Activated naive CD8-positive, alpha-beta T cell treated with anti-CD3 and anti-CD28 coated beads, Interleukin-2, amount 10 ng/mL, durations not matched to agents 7 days and 5 days (primary cell): Measurements from ENCODE around the gene NUDT6. TPM values are rescaled to one million over a fixed set of nuclear protein-coding genes. Genes with fewer than 3 reads are reported as not detected.
"Not testable (repeated sequence)": the region's sequence is repeated elsewhere in the genome, so short reads cannot be mapped to it uniquely, and the experiment has no call there.

Experiments
- ATAC-seq: fragments of 150-1000 bp; cut with Tn5 transposase; one replicate; pipeline ENCODE4 v1.10.0; 2021; ENCODE audit warnings: low read depth, moderate library complexity
- POLR2A ChIA-PET: fragments of 350-600 bp; sonication (Branson Sonifier 250); formaldehyde crosslinking; loops from one replicate; lab custom pipeline; 2021; ENCODE audit warnings: antibody characterized with exemption; lab: Charles Lee
- DNase-seq: peaks from one replicate; pipeline ENCODE4 v3.0.0; 2021
- H3K27ac Mint-ChIP-seq: one replicate; pipeline ENCODE4 v1.8.0; 2022; ENCODE audit warnings: mild to moderate bottlenecking, mixed read lengths
- H3K27me3 Mint-ChIP-seq: one replicate; pipeline ENCODE4 v1.8.0; 2022; ENCODE audit warnings: mild to moderate bottlenecking, moderate library complexity, mixed read lengths
- H3K36me3 Mint-ChIP-seq: one replicate; pipeline ENCODE4 v1.8.0; 2021; ENCODE audit warnings: mild to moderate bottlenecking, mixed read lengths
- H3K4me1 Mint-ChIP-seq: one replicate; pipeline ENCODE4 v1.8.0; 2021; ENCODE audit warnings: mixed read lengths
- H3K4me3 Mint-ChIP-seq: one replicate; pipeline ENCODE4 v1.8.0; 2022; ENCODE audit warnings: mild to moderate bottlenecking, moderate library complexity, mixed read lengths
- H3K9me3 Mint-ChIP-seq: one replicate; pipeline ENCODE4 v1.8.0; 2021; ENCODE audit warnings: mixed read lengths
- total RNA-seq, 2 experiments: library from RNA; stranded (reverse); gene quantifications; one replicate each; pipeline ENCODE4 v1.2.3, GENCODE V29; 2021

The NUDT6 gene
- total RNA-seq, 2 experiments from 2014 or later: 9.6 to 13.3 TPM

DNA sequence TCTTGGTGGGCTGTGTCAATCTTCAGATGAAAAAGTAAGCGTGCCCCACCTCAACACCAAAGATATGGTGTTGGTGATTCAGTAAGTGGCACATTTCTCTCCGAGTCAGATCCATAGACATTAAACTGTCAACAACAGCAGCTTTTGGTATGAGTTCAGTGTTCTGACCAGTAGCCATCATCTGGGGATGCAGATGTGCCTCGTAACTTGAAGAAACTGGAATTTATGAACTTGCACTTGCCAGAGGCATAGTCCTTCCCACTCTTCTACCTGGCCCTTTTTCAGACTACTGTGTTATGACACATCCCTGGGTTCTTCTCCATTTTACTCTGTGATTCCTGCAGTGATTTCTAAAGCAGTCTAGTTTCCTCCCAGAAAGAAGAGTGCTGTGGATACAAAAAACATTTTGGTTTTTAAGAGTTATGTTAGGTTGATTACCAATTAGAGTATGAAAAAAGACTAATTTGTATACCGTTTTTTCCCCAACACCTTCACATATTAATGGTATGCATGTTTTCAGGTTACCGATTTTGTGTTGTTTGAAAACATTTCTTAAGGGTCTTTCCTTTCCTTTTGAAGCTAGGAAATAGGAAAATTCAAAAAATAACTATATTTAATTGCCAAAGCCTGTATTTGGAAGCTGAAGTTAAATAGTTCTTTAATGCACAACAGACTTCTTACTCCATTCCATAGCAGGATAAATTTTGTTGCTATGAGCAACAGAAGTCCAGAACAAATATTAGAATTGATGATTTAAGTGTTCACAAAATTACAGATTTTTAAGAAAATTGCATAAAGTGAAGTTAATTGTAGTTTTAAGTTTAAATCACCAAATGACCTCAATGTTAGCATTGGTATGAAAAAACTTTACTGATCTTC lies 39.3 kb downstream of the NUDT6 start:
- peaks cover 12% of the 10 kb centered on the region for H3K36me3 Mint-ChIP-seq
- no peak overlapping the region for H3K27ac Mint-ChIP-seq
- ATAC-seq (no peak), DNase-seq (no peak)
- peaks cover 14% of the 10 kb centered on the region for H3K9me3 Mint-ChIP-seq
- POLR2A ChIA-PET: no interaction called here
- H3K4me1 Mint-ChIP-seq: no peaks in the 10 kb centered on the region
- H3K4me3 Mint-ChIP-seq: no peak overlapping the region
- H3K27me3 Mint-ChIP-seq: peaks cover 5% of the 10 kb centered on the region

DNA sequence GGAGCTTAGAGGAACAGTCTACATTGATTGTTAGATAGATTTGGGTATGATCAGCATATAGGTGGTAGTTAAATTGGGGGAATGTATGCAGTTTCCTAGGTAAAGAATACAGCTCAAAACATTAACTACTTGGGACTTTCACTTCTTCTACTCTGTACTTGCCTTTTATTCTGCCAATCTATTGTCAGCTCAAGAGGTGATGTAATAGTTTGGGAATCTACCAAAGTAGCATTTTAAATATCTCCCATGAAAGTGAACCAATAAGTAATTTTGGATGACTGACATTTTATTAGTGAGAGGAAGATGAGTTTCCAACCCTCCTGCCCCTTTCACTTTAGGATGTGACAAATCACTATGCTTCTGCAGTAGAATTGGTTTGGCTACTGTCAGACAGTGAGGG lies 43.4 kb downstream of the NUDT6 start:
- H3K4me3 Mint-ChIP-seq: no peak overlapping the region
- DNase-seq (no peak), ATAC-seq (no peak)
- peaks cover 14% of the 10 kb centered on the region for H3K9me3 Mint-ChIP-seq
- POLR2A ChIA-PET: no interaction called here
- peaks cover 16% of the 10 kb centered on the region for H3K27me3 Mint-ChIP-seq
- peaks cover 9% of the 10 kb centered on the region for H3K36me3 Mint-ChIP-seq
- no peaks in the 10 kb centered on the region for H3K4me1 Mint-ChIP-seq
- H3K27ac Mint-ChIP-seq: no peak overlapping the region

- Mint-ChIP-seq H3K27me3 (peaks cover 29% of the 10 kb centered on the region), H3K9me3 (peaks cover 9% of the 10 kb centered on the region), H3K4me1 (no peaks in the 10 kb centered on the region), H3K36me3 (peaks cover 7% of the 10 kb centered on the region), H3K4me3 (no peak overlapping the region), H3K27ac (no peak overlapping the region)
- ATAC-seq: no peak
- POLR2A ChIA-PET: interaction anchor here (0.7 kb wide), 1 partner anchor 126 kb away, joined by 4 read pairs; no protein-coding TSS in a partner anchor
- no peak for DNase-seq
These were observed 45.9 kb downstream of the NUDT6 start for GRCh38 chr4:122876456-122876855.

DNA sequence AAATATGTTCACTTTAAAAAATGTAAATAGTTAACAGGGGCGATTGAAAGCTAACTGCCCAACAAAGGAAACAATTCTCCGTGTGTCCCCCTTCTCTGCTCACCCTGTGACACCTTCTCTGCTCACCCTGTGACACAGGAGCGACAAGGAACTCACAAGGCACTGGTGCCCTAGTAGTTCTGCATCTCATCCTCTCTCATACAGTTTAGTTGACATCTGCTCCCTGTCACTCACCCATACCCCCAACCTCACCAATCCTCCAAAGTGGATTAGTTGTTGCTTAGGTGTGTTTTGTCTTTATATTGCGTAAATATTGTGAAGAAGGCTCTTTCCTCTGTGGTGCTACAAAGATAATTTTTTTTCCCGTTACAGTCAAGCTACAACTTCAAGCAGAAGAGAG lies 46.4 kb downstream of the NUDT6 start:
- H3K27ac Mint-ChIP-seq: no peak overlapping the region
- no peak overlapping the region for H3K4me3 Mint-ChIP-seq
- POLR2A ChIA-PET: no interaction called here
- no peaks in the 10 kb centered on the region for H3K4me1 Mint-ChIP-seq
- peaks cover 31% of the 10 kb centered on the region for H3K27me3 Mint-ChIP-seq
- ATAC-seq (no peak), DNase-seq (no peak)
- peaks cover 5% of the 10 kb centered on the region for H3K9me3 Mint-ChIP-seq
- H3K36me3 Mint-ChIP-seq: peaks cover 7% of the 10 kb centered on the region

GRCh38 chr4:122873821-122874593 lies 48.4 kb downstream of the NUDT6 start:
- ATAC-seq (no peak), DNase-seq (no peak)
- Mint-ChIP-seq H3K36me3 (peaks cover 4% of the 10 kb centered on the region), H3K4me1 (no peaks in the 10 kb centered on the region), H3K27me3 (peaks cover 37% of the 10 kb centered on the region), H3K27ac (no peak overlapping the region), H3K9me3 (peaks cover 2% of the 10 kb centered on the region), H3K4me3 (no peak overlapping the region)
- POLR2A ChIA-PET: no interaction called here

DNA sequence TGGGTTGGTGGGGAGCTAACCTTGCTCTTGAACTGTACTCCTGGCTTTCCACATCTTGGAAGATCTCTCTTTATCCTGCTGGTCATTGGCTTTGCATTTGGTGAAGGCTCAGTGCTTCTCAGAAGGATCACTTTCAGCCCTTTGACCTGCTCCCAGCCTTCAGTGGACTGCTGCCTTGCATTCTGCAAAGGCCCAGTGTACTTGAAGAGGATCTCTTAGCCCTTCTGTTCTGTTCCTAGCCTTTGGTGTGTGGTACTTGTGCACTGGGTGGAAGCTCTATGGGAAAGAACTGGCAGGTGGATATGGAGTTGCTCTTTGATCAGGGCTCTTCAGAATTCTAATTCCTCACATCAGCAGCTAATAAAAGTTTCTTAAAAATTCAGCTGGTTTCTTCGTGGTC lies 49.3 kb downstream of the NUDT6 start:
- H3K4me1 Mint-ChIP-seq: no peaks in the 10 kb centered on the region
- H3K36me3 Mint-ChIP-seq: no peaks in the 10 kb centered on the region
- POLR2A ChIA-PET: no interaction called here
- H3K9me3 Mint-ChIP-seq: peaks cover 4% of the 10 kb centered on the region
- ATAC-seq (no peak), DNase-seq (no peak)
- H3K27me3 Mint-ChIP-seq: peaks cover 35% of the 10 kb centered on the region
- H3K4me3 Mint-ChIP-seq: no peak overlapping the region
- no peak overlapping the region for H3K27ac Mint-ChIP-seq

DNA sequence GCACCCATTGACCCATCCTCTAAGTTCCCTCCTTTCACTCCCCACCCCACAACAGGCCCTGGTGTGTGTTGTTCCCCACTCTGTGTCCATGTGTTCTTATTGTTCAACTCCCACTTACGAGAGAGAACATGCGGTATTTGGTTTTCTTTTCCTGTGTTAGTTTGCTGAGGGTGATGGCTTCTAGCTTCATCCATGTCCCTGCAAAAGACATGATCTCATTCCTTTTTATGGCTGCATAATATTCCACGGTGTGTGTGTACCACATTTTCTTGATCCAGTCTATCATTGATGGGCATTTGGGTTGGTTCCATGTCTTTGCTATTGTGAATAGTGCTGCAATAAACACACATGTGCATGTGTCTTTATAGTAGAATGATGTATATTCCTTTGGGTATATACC lies 54.2 kb downstream of the NUDT6 start:
- H3K27ac Mint-ChIP-seq, H3K4me3 Mint-ChIP-seq, H3K4me1 Mint-ChIP-seq, H3K36me3 Mint-ChIP-seq, ATAC-seq, POLR2A ChIA-PET, H3K9me3 Mint-ChIP-seq, DNase-seq: not testable (repeated sequence)
- H3K27me3 Mint-ChIP-seq: peaks cover 24% of the 10 kb centered on the region

DNA sequence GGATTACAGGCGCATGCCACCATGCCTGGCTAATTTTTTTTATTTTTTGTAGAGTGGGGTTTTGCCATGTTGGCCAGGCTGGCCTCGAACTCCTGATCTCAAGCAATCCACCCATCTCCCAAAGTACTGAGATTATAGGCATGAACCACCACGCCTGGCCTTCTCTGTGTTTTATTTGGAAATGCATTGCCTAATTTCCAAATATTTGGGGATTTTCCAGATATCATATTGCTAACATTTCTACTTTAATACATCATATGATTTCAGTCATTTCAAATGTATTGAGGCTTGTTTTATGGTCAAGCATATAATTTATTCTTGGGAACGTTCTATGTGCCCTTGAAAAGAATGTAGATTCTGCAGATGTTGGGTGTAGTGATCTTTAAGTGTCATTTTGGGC lies 57.0 kb downstream of the NUDT6 start:
- Mint-ChIP-seq H3K36me3 (no peaks in the 10 kb centered on the region), H3K9me3 (peaks cover 3% of the 10 kb centered on the region), H3K4me1 (no peaks in the 10 kb centered on the region), H3K27ac (no peak overlapping the region), H3K4me3 (no peak overlapping the region), H3K27me3 (peaks cover 30% of the 10 kb centered on the region)
- ATAC-seq (no peak), DNase-seq (no peak)
- POLR2A ChIA-PET: no interaction called here

GRCh38 chr4:122863639-122864038 lies 58.8 kb downstream of the NUDT6 start:
- Mint-ChIP-seq H3K27me3 (peaks cover 28% of the 10 kb centered on the region), H3K9me3 (peaks cover 3% of the 10 kb centered on the region), H3K4me1 (no peaks in the 10 kb centered on the region), H3K27ac (no peak overlapping the region), H3K36me3 (no peaks in the 10 kb centered on the region), H3K4me3 (no peak overlapping the region)
- POLR2A ChIA-PET: no interaction called here
- no peak for DNase-seq
- ATAC-seq: no peak

GRCh38 chr4:122861172-122861943 lies 61.0 kb downstream of the NUDT6 start:
- DNase-seq (no peak), ATAC-seq (no peak)
- POLR2A ChIA-PET: no interaction called here
- Mint-ChIP-seq H3K4me3 (no peak overlapping the region), H3K4me1 (no peaks in the 10 kb centered on the region), H3K27ac (no peak overlapping the region), H3K9me3 (no peaks in the 10 kb centered on the region), H3K27me3 (peaks cover 33% of the 10 kb centered on the region), H3K36me3 (no peaks in the 10 kb centered on the region)

GRCh38 chr4:122858705-122859104 lies 63.7 kb downstream of the NUDT6 start:
- ATAC-seq: no peak
- Mint-ChIP-seq H3K36me3 (no peaks in the 10 kb centered on the region), H3K27ac (no peak overlapping the region), H3K4me1 (no peaks in the 10 kb centered on the region), H3K4me3 (no peak overlapping the region), H3K9me3 (no peaks in the 10 kb centered on the region), H3K27me3 (peaks cover 36% of the 10 kb centered on the region)
- POLR2A ChIA-PET: no interaction called here
- no peak for DNase-seq

DNA sequence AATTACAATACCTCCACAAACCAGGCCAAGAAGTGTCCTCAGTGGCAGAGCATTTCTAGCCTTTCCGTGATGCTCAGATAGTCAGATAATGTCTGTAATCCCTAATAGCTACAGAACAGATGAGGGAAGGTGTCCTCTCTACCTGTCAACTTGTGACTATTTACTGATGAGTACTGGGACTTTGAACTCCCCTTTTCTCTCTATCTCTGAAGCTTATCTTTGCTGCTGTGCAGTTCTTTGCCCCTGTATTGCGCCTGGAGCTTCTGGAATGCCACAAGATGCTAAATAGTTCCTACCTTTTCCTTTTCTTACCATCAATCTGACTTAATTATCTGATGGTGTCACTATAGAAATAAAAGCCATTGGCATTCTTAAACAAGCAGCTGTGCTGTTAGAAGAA lies 65.2 kb downstream of the NUDT6 start:
- H3K4me3 Mint-ChIP-seq: no peak overlapping the region
- peaks cover 41% of the 10 kb centered on the region for H3K27me3 Mint-ChIP-seq
- H3K4me1 Mint-ChIP-seq: no peaks in the 10 kb centered on the region
- H3K36me3 Mint-ChIP-seq: no peaks in the 10 kb centered on the region
- no peak overlapping the region for H3K27ac Mint-ChIP-seq
- no peaks in the 10 kb centered on the region for H3K9me3 Mint-ChIP-seq
- POLR2A ChIA-PET: no interaction called here
- ATAC-seq: no peak
- DNase-seq: no peak

- H3K4me1 Mint-ChIP-seq: no peaks in the 10 kb centered on the region
- H3K27me3 Mint-ChIP-seq: peaks cover 30% of the 10 kb centered on the region
- DNase-seq (no peak), ATAC-seq (no peak)
- no peaks in the 10 kb centered on the region for H3K36me3 Mint-ChIP-seq
- H3K4me3 Mint-ChIP-seq: no peak overlapping the region
- POLR2A ChIA-PET: no interaction called here
- H3K27ac Mint-ChIP-seq: no peak overlapping the region
- H3K9me3 Mint-ChIP-seq: no peaks in the 10 kb centered on the region
These were observed 67.0 kb downstream of the NUDT6 start for GRCh38 chr4:122855353-122855890.
